ENCODE measurements around the gene ATP13A3.
"Not testable (repeated sequence)": the region's sequence is repeated elsewhere in the genome, so short reads cannot be mapped to it uniquely, and the experiment has no call there.

ATP13A3 gene

GRCh38 chr3:194499516-194499915 is 12.7 kb upstream of the ATP13A3 start:
- not testable (repeated sequence) for DNase-seq

GRCh38 chr3:194497799-194498575 is 11.2 kb upstream of the ATP13A3 start:
- DNase-seq: no peak

GRCh38 chr3:194496217-194496919 is 9.6 kb upstream of the ATP13A3 start:
- no peak for DNase-seq

GRCh38 chr3:194494951-194495374 is 8.2 kb upstream of the ATP13A3 start:
- no peak for DNase-seq

GRCh38 chr3:194493995-194494927 is 7.5 kb upstream of the ATP13A3 start:
- DNase-seq: not testable (repeated sequence)

GRCh38 chr3:194492001-194492400 is 5.2 kb upstream of the ATP13A3 start:
- no peak for DNase-seq

GRCh38 chr3:194489736-194490612 is 3.2 kb upstream of the ATP13A3 start:
- DNase-seq: no peak

- DNase-seq: no peak
These were observed 1.4 kb upstream of the ATP13A3 start for GRCh38 chr3:194488055-194488742.

GRCh38 chr3:194487289-194488054 is 670 bp upstream of the ATP13A3 start:
- no peak for DNase-seq

- DNase-seq: no peak
These were observed 792 bp downstream of the ATP13A3 start for GRCh38 chr3:194485881-194486539.

- DNase-seq: no peak
These were observed 1.3 kb downstream of the ATP13A3 start for GRCh38 chr3:194485468-194485880.

GRCh38 chr3:194484614-194485013 is 2.2 kb downstream of the ATP13A3 start:
- no peak for DNase-seq

- DNase-seq: no peak
These were observed 3.0 kb downstream of the ATP13A3 start for GRCh38 chr3:194483850-194484249.

GRCh38 chr3:194482830-194483229 is 4.0 kb downstream of the ATP13A3 start:
- not testable (repeated sequence) for DNase-seq

- DNase-seq: no peak
These were observed 4.6 kb downstream of the ATP13A3 start for GRCh38 chr3:194482196-194482593.

GRCh38 chr3:194481525-194482195 is 5.1 kb downstream of the ATP13A3 start:
- DNase-seq: no peak

GRCh38 chr3:194481103-194481502 is 5.7 kb downstream of the ATP13A3 start:
- DNase-seq: no peak

GRCh38 chr3:194476784-194477183 is 10.0 kb downstream of the ATP13A3 start:
- DNase-seq: no peak

- no peak for DNase-seq
These were observed 10.8 kb downstream of the ATP13A3 start for GRCh38 chr3:194475978-194476377.
